Activated CD4-positive, alpha-beta T cell treated with anti-CD3 and anti-CD28 coated beads for 48 hours (primary cell): ENCODE measurements around the gene INPP5J.
"Not testable (repeated sequence)": the region's sequence is repeated elsewhere in the genome, so short reads cannot be mapped to it uniquely, and the experiment has no call there.

Source experiments
- DNase-seq: peaks from one replicate; pipeline ENCODE4 v3.0.0-alpha.2; 2020

The INPP5J gene

GRCh38 chr22:31153357-31153756, 30.6 kb downstream of the INPP5J start:
- no peak for DNase-seq

- no peak for DNase-seq
Measured at GRCh38 chr22:31154975-31155374, 32.2 kb downstream of the INPP5J start.

GRCh38 chr22:31155422-31155821, 32.7 kb downstream of the INPP5J start:
- DNase-seq: no peak

GRCh38 chr22:31160328-31160978, 37.7 kb downstream of the INPP5J start:
- DNase-seq: peak; percentile 17

GRCh38 chr22:31161386-31161785, 38.6 kb downstream of the INPP5J start:
- DNase-seq: no peak

GRCh38 chr22:31162015-31162765, 39.4 kb downstream of the INPP5J start:
- DNase-seq: no peak

- no peak for DNase-seq
Measured at GRCh38 chr22:31170971-31171370, 48.2 kb downstream of the INPP5J start.

GRCh38 chr22:31171734-31172133, 49.0 kb downstream of the INPP5J start:
- not testable (repeated sequence) for DNase-seq

GRCh38 chr22:31173386-31174145, 50.8 kb downstream of the INPP5J start:
- no peak for DNase-seq

- DNase-seq: no peak
Measured at GRCh38 chr22:31176923-31177322, 54.2 kb downstream of the INPP5J start.

GRCh38 chr22:31177420-31178162, 54.8 kb downstream of the INPP5J start:
- no peak for DNase-seq

- no peak for DNase-seq
Measured at GRCh38 chr22:31178859-31179258, 56.1 kb downstream of the INPP5J start.

GRCh38 chr22:31179345-31179744, 56.6 kb downstream of the INPP5J start:
- no peak for DNase-seq

GRCh38 chr22:31184015-31184414, 61.2 kb downstream of the INPP5J start:
- DNase-seq: no peak
